T-helper 1 cell treated with Interleukin-12 subunit alpha and Interleukin-12 subunit beta and Interleukin-4 antibody, amounts not matched to agents 30 μg/mL and 1 μg/mL, for 36 hours (primary cell): Measurements from ENCODE around the gene MAD1L1.
A peak's percentile ranks its signal among the peaks of the same experiment; 100 is the strongest.

Experiments
- H3K27ac Mint-ChIP-seq: one replicate; pipeline ENCODE4 v1.8.0; 2021; ENCODE audit warnings: mild to moderate bottlenecking, mixed read lengths
- H3K27me3 Mint-ChIP-seq: one replicate; pipeline ENCODE4 v1.8.0; 2021; ENCODE audit warnings: low read depth, mixed read lengths
- H3K36me3 Mint-ChIP-seq: one replicate; pipeline ENCODE4 v1.8.0; 2021; ENCODE audit warnings: low read depth, mixed read lengths
- H3K4me1 Mint-ChIP-seq: one replicate; pipeline ENCODE4 v1.8.0; 2021; ENCODE audit warnings: low read depth, mixed read lengths
- H3K4me3 Mint-ChIP-seq: one replicate; pipeline ENCODE4 v1.8.0; 2021; ENCODE audit warnings: mild to moderate bottlenecking, moderate library complexity, mixed read lengths
- H3K9me3 Mint-ChIP-seq: one replicate; pipeline ENCODE4 v1.8.0; 2021; ENCODE audit warnings: mixed read lengths

The MAD1L1 gene

GRCh38 chr7:2232766-2233520 lies at the start of gene MAD1L1:
Gene MAD1L1 (minus strand): TSS chr7:2232945. CDS start chr7:2230133, 2,812 bp downstream.
- no peaks in the 10 kb centered on the region for H3K9me3 Mint-ChIP-seq
- no peaks in the 10 kb centered on the region for H3K27me3 Mint-ChIP-seq
- H3K36me3 Mint-ChIP-seq, result peaks cover 20% of the 10 kb centered on the region
- peak within 1 kb of the TSS; percentile 94 for H3K4me3 Mint-ChIP-seq
- peaks cover 17% of the 10 kb centered on the region for H3K4me1 Mint-ChIP-seq
- H3K27ac Mint-ChIP-seq, result peak within 1 kb of the TSS; percentile 89

- Mint-ChIP-seq H3K9me3 (no peaks in the 10 kb centered on the region), H3K36me3 (no peaks in the 10 kb centered on the region), H3K4me1 (peaks cover 3% of the 10 kb centered on the region), H3K27ac (no peak overlapping the region), H3K27me3 (no peaks in the 10 kb centered on the region), H3K4me3 (no peak overlapping the region)
Measured at GRCh38 chr7:2282185-2282751, 49.5 kb upstream of the MAD1L1 start.

- no peaks in the 10 kb centered on the region for H3K36me3 Mint-ChIP-seq
- no peaks in the 10 kb centered on the region for H3K27me3 Mint-ChIP-seq
- H3K4me1 Mint-ChIP-seq, result peaks cover 3% of the 10 kb centered on the region
- no peak overlapping the region for H3K4me3 Mint-ChIP-seq
- H3K9me3 Mint-ChIP-seq, result no peaks in the 10 kb centered on the region
- no peak overlapping the region for H3K27ac Mint-ChIP-seq
Measured at GRCh38 chr7:2281541-2281940, 48.8 kb upstream of the MAD1L1 start.

GRCh38 chr7:2280424-2280823 lies 47.7 kb upstream of the MAD1L1 start:
- no peak overlapping the region for H3K4me3 Mint-ChIP-seq
- H3K36me3 Mint-ChIP-seq, result no peaks in the 10 kb centered on the region
- H3K27me3 Mint-ChIP-seq, result no peaks in the 10 kb centered on the region
- no peaks in the 10 kb centered on the region for H3K9me3 Mint-ChIP-seq
- H3K27ac Mint-ChIP-seq, result no peak overlapping the region
- H3K4me1 Mint-ChIP-seq, result peaks cover 3% of the 10 kb centered on the region

- Mint-ChIP-seq H3K9me3 (no peaks in the 10 kb centered on the region), H3K27me3 (no peaks in the 10 kb centered on the region), H3K36me3 (no peaks in the 10 kb centered on the region), H3K4me1 (peaks cover 3% of the 10 kb centered on the region), H3K27ac (no peak overlapping the region), H3K4me3 (no peak overlapping the region)
Measured at GRCh38 chr7:2279896-2280295, 47.2 kb upstream of the MAD1L1 start.

GRCh38 chr7:2278026-2278425 lies 45.3 kb upstream of the MAD1L1 start:
- no peaks in the 10 kb centered on the region for H3K27me3 Mint-ChIP-seq
- no peaks in the 10 kb centered on the region for H3K9me3 Mint-ChIP-seq
- H3K27ac Mint-ChIP-seq, result no peak overlapping the region
- H3K36me3 Mint-ChIP-seq, result no peaks in the 10 kb centered on the region
- peaks cover 3% of the 10 kb centered on the region for H3K4me1 Mint-ChIP-seq
- H3K4me3 Mint-ChIP-seq, result no peak overlapping the region

- peaks cover 3% of the 10 kb centered on the region for H3K4me1 Mint-ChIP-seq
- no peaks in the 10 kb centered on the region for H3K9me3 Mint-ChIP-seq
- no peak overlapping the region for H3K27ac Mint-ChIP-seq
- H3K36me3 Mint-ChIP-seq, result no peaks in the 10 kb centered on the region
- H3K27me3 Mint-ChIP-seq, result no peaks in the 10 kb centered on the region
- no peak overlapping the region for H3K4me3 Mint-ChIP-seq
Measured at GRCh38 chr7:2276107-2276506, 43.4 kb upstream of the MAD1L1 start.

- Mint-ChIP-seq H3K27ac (no peak overlapping the region), H3K4me1 (peaks cover 3% of the 10 kb centered on the region), H3K27me3 (no peaks in the 10 kb centered on the region), H3K36me3 (no peaks in the 10 kb centered on the region), H3K9me3 (no peaks in the 10 kb centered on the region), H3K4me3 (no peak overlapping the region)
Measured at GRCh38 chr7:2275101-2275500, 42.4 kb upstream of the MAD1L1 start.

GRCh38 chr7:2274666-2275065 lies 41.9 kb upstream of the MAD1L1 start:
- H3K9me3 Mint-ChIP-seq, result no peaks in the 10 kb centered on the region
- no peaks in the 10 kb centered on the region for H3K36me3 Mint-ChIP-seq
- H3K4me3 Mint-ChIP-seq, result no peak overlapping the region
- H3K4me1 Mint-ChIP-seq, result no peaks in the 10 kb centered on the region
- H3K27me3 Mint-ChIP-seq, result no peaks in the 10 kb centered on the region
- H3K27ac Mint-ChIP-seq, result no peak overlapping the region

GRCh38 chr7:2273866-2274265 lies 41.1 kb upstream of the MAD1L1 start:
- Mint-ChIP-seq H3K36me3 (no peaks in the 10 kb centered on the region), H3K9me3 (no peaks in the 10 kb centered on the region), H3K27ac (no peak overlapping the region)

GRCh38 chr7:2272031-2272430 lies 39.3 kb upstream of the MAD1L1 start:
- Mint-ChIP-seq H3K4me1 (no peaks in the 10 kb centered on the region), H3K27me3 (no peaks in the 10 kb centered on the region), H3K9me3 (no peaks in the 10 kb centered on the region), H3K36me3 (no peaks in the 10 kb centered on the region), H3K27ac (no peak overlapping the region), H3K4me3 (no peak overlapping the region)

More at GRCh38 chr7:2273866-2274265, 41.1 kb upstream of the MAD1L1 start:
- H3K27me3 Mint-ChIP-seq, result no peaks in the 10 kb centered on the region
- no peak overlapping the region for H3K4me3 Mint-ChIP-seq
- no peaks in the 10 kb centered on the region for H3K4me1 Mint-ChIP-seq

- Mint-ChIP-seq H3K27me3 (no peaks in the 10 kb centered on the region), H3K4me3 (no peak overlapping the region), H3K27ac (no peak overlapping the region), H3K4me1 (no peaks in the 10 kb centered on the region), H3K9me3 (no peaks in the 10 kb centered on the region), H3K36me3 (no peaks in the 10 kb centered on the region)
Measured at GRCh38 chr7:2271273-2272026, 38.7 kb upstream of the MAD1L1 start.

GRCh38 chr7:2270495-2270894 lies 37.8 kb upstream of the MAD1L1 start:
- no peaks in the 10 kb centered on the region for H3K36me3 Mint-ChIP-seq

GRCh38 chr7:2269991-2270460 lies 37.3 kb upstream of the MAD1L1 start:
- Mint-ChIP-seq H3K36me3 (no peaks in the 10 kb centered on the region), H3K27ac (no peak overlapping the region), H3K27me3 (no peaks in the 10 kb centered on the region), H3K9me3 (no peaks in the 10 kb centered on the region), H3K4me3 (no peak overlapping the region), H3K4me1 (no peaks in the 10 kb centered on the region)

More at GRCh38 chr7:2270495-2270894, 37.8 kb upstream of the MAD1L1 start:
- Mint-ChIP-seq H3K4me3 (no peak overlapping the region), H3K4me1 (no peaks in the 10 kb centered on the region), H3K9me3 (no peaks in the 10 kb centered on the region), H3K27ac (no peak overlapping the region), H3K27me3 (no peaks in the 10 kb centered on the region)
